Anterior cingulate cortex (tissue), 58 donors: ENCODE measurements around the gene CDH4.
A peak's percentile ranks its signal among the peaks of the same experiment; 100 is the strongest.

Source experiments
- DNase-seq, 58 donors: peaks; one replicate each; lab custom pipeline; 2025; lab: John Stamatoyannopoulos, UW

The CDH4 gene

DNA sequence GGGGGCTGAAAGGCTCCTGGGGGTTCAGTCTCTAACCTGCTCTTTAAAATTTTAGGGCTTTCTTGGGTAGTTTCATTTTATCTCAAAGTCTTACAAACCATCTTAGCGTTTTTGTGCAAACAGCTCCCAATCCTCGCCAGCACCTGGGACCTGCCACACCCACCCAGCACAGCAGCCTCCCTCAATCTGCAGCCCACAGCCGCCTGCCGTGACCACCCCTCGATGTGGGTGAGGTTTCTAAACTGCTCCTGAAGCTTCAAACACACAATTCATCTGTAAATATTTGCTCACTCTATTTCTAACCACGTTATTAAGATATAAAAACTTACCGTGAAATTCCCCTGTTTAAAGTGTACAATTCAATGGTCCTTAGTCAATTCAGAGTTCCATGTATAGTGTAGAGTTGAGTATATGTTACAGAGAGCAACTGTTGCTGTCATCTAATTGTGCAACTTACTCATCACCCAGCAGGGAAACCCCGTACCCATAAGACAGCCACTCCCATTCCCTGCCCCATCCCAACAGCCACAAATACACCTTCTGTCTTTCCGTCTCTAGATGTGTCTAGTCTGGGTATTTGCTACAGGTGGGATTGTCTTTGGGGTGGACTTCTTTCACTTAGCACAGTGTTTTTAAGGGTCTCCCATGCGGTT lies 432.6 kb downstream of the CDH4 start:
- no peak for DNase-seq

- DNase-seq: no peak
Observed at GRCh38 chr20:61685462-61685861, 433.4 kb downstream of the CDH4 start.

DNA sequence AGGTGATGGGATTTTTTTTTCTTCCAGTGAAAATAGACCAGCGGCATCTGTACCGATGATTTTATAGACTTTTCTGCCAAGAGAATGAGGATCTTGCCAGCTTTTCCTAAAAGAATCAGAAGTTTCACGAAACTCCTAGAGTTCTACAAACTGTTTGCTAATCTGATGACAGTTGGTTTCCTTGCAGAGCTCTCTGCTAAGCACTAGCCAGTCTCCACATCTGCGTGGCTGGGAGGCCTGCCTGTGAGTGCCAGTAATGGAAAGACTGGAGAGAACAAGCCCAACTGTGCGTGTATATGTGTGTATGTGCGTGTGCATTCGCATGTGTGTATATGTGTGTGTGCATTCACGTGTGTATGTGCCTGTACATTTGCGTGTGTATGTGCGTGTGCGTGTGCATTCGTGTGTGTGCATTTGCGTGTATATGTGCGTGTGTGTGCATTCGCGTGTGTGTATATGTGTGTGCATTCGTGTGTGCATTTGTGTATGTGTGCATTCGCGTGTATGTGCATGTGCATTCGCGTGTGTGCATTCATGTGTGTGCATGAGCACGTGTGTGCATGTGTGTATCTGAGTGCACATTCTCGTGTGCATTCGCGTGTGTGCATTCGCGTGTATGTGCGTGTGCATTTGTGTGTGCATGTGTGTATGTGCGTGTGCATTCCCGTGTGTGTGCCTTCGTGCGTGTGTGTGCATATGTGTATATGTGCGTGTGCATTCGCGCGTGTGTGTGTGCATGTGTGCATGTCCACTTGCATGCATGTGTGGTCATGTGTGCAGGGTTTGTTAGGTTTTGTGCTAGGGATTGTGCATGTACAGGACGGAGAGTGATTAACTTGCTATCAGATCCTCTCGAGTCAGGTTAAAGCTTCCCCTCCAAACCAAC lies 434.2 kb downstream of the CDH4 start:
- no peak for DNase-seq

GRCh38 chr20:61688411-61688810 lies 436.4 kb downstream of the CDH4 start:
- DNase-seq: no peak

DNA sequence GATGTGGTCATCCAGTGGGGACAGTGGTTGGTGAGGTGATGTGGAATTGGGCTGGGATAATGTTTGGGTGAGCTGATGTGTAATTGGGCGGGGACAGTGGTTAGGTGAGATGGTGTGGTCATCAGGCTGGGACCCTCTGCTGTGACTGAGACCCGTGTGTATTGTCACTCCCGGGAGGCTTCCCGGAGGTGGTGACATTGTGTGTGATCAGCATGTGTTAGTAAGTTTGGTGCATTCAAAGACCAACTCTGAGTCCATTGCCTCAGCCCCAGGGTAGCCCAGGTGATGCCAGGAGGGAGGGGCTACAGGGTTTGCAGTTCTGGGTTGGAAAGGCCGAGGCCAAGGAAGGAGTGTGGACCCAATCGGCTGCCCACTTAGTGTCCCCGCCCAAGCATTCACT lies 438.1 kb downstream of the CDH4 start:
- DNase-seq: no peak

DNA sequence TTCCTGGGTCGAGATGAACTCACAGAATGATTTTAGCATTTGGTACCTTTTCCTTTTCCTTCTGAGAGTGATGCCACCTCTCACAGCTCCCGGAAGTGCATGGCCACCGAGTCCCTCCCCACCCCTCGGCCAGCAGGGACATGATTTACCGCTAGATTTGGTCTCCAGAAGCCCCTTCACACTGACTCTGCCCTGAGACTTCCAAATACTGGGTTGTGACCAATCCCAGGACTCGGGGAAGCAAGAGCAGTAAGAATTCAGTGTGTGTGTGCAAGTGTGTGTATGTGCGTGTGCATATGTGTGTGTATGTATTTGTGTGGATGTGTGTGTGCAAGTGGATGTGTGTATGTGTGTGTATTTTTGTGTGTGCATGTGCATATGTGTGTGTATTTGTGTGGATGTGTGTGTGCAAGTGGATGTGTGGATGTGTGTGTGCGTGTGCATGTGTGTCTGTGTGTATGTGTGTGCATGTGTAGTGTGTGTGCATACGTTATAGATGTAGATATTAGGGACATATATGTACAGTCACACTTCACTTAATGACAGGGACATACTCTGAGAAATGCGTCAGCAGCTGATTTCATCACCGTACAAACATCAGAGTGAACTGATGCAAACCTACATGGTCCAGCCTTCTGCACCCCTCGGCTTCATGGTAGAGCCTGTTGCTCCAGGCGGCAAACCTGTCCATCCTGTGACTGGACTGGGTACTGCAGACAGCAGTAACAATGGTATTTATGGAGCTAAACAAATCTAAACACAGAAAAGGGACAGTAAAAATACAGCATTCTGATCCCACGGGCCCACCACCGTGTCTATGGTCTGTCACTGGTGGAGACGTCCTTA lies 439.2 kb downstream of the CDH4 start:
- no peak for DNase-seq

GRCh38 chr20:61691978-61692377 lies 439.9 kb downstream of the CDH4 start:
- no peak for DNase-seq

DNA sequence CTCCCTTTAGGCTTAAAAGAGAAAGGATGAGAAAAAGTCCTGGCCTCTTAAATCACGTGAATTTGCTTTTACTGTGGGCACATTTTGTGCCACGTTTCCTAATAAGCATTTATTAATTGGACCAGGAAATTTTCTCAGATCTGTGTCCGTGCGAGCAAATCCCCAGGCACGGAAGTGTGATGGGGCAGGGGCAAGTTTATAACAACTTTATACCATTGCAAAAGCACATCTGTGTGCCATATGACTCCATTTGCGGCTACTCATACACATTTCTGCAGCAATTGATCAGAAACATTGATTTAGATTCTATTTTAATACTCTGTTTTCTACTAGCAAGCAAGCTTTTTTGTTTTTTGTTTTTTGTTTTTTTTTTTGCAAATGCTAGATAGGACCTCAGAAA lies 440.4 kb downstream of the CDH4 start:
- no peak for DNase-seq

GRCh38 chr20:61693055-61693600 lies 441.1 kb downstream of the CDH4 start:
- no peak for DNase-seq

DNA sequence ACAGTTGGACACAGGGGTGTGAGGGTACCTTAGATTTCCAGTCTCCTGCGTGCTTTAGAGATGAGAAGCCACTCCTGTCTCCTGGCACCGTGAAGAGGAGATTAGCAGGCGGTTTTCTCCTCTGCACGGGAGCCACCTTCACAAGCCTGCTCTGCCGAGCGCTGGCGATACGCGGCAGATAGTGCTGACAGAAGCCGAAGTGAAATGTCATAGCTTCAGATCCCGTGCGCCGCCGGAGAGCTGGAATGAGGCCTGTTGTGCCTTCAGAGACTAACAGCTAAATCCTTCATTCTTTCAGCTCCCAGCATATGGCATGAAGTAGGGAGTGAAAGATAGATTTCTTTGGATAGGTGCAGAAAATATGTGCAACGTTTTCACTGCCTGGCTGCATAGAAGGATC lies 442.6 kb downstream of the CDH4 start:
- DNase-seq: peak in 10 of 58 donors; percentile 9 to 42 (median 24)

DNA sequence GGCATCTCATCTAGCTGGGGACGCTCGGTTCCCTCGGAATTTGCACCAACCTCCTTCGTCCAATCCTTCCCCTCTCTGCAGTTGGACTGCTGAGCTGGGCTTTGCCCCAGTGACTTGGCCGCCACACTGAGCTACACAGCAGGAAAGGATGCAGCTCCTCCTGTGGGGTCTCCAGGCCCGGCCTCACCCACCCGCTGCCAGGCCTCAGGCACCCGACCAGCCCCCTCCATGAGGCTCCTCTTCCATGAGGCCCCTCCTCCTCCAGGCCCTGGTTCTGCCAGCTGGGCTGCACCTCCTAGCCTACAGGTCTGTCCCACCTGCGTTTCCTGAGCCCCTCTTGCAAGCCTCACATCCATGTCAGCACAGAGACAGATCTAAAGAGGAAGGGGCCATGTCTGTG lies 443.7 kb downstream of the CDH4 start:
- no peak for DNase-seq

GRCh38 chr20:61696181-61696735 lies 444.2 kb downstream of the CDH4 start:
- DNase-seq: no peak

- DNase-seq: no peak
Observed at GRCh38 chr20:61697666-61698597, 445.9 kb downstream of the CDH4 start.

DNA sequence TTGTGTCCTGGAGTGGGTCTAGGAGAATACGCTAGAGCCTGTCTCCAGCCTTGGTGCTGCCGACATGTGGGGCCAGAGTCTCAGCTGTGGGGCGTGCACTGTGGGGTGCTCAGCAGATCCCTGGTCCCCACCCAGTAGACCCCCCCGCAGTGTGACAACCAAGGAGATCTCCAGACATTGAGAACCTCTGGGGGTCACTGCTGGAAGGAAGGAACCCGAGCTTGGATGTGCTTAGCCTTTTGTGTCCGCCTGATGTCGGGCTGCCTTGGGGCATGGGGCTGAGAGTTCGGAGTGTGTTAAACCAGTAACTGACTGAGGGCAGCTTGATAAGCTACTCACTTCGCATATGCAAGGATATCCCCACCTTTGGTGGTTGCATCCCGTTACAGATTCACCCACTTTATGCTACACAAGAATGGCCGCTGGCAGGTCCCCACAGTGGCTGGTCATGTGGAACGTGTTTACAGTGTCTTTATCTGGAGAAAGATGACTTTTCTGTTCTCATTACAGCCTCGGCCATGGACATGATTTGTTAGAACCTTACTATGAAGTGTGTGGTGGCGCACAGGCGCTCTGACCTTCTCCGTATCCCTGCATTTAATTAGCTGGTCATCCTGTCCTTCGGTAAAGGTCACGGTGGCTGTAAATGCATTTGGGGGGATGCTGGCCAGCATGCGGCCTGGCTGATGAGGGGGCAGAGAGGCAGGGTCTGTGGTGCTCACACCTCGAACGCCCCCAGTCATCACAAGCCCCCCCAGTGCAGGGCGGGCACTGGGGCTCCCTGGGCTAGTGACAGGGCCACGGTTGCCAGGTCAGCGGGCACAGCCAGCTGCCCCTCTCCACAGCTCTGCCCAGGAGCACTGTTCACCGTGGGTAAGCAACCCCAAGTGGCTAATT lies 446.8 kb downstream of the CDH4 start:
- DNase-seq: no peak

DNA sequence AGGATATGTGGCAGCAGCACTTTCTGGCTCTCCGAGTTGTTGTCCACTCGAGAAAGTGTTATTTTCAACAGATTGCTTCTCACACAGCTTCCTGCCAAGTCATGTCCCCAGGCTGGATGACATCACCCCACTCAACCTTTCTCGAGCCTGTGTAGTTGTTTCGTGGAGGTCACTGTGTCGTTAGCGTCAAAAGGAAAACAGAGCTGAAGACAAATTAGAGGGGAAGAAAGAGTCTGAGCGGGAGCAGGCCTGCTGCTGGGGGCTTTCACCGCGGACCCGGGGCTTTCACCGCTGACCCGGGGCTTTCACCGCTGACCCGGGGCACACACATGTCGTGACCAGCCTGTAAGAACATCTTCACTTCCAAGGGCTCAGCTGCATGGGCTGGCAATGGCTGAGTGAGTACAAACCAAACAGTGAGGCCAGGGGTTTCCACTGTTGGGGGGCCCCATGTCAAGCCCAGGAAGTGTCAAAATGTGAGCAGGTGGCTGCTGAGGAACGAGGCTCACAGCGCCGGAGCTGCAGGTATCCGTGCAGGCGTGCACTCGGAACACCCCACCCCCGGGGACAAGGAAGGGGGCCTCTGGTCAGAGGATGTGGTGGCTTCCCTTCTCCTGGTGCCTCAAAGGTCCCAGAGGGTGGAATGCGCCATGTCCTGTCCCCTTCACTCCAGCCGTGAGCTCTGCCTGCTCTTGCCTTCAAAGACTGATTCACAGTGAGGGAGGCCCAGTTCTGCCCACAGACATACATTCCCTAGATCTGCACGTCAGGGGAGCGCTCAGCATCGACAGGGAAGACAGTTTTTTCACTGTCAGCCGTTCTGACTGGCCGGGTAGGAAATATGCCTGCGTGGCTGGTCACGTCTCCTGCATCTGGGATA lies 447.7 kb downstream of the CDH4 start:
- DNase-seq: no peak

- no peak for DNase-seq
Observed at GRCh38 chr20:61700595-61701140, 448.6 kb downstream of the CDH4 start.

DNA sequence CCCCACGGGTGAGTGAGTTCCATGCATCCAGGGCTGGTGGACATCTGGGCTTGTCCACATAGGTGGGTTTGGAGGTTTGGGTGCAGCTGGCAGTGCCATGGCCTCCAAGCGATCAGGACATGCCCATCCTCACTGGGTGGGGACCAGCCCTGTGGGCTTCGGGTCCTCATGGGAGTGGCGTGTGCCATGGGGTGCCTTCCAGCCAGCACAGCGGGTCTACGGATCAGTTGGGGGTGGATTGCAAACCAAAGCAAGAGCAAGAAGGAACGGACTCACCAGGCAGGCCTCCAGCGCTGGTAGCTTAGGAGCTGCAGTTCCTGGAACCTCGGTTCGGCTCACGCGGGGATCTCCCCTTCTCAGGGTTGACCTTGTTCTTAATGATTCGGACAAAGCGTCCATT lies 449.3 kb downstream of the CDH4 start:
- no peak for DNase-seq
